Right lobe of liver (tissue), 4 donors: Measurements from ENCODE around the gene RNF182.

Source experiments
- POLR2A ChIP-seq: fragments of 450-650 bp; IDR thresholded peaks from one replicate; pipeline ENCODE4 v1.6.1; 2017; ENCODE audit warnings: antibody characterized with exemption, mild to moderate bottlenecking
- TF ChIP-seq, protein P1 (sequence below), 4 donors: fragments of 200-600 bp in 3 of 4; fragments of 450-650 bp in 1 of 4; IDR thresholded peaks; one replicate each; pipeline versions ENCODE4 v1.5.1 to v1.8.0; 2016 to 2022; ENCODE audit warnings: antibody characterized with exemption in 4 of 4, mild to moderate bottlenecking in 2 of 4
- donor health status: DM: no; HTN: no; CAD: no.
- donor health status: DM: no; HTN: no; CAD: no.
- donor health status: DM: no; HTN: yes; CAD: no.

DNA sequence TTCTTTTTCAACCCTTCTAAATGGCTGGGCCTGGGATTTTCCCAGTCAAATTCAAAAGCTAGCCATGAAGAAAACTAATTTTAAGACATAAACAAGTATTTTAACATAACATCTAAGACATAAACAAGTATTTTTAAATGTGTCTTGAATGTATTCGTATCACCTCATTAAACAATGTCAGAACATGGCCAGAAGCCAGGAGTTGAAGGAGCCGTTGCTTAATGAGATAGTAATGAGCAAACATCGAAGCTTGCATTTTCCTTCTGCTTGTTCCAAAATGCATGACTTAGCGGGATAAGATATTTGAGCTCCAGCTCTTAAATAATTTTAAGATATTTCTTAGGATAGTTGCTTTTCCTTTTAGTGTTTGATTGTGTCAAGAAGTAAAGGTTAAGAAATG lies 4.2 kb upstream of the RNF182 start:
- TF ChIP-seq, protein P1, sequence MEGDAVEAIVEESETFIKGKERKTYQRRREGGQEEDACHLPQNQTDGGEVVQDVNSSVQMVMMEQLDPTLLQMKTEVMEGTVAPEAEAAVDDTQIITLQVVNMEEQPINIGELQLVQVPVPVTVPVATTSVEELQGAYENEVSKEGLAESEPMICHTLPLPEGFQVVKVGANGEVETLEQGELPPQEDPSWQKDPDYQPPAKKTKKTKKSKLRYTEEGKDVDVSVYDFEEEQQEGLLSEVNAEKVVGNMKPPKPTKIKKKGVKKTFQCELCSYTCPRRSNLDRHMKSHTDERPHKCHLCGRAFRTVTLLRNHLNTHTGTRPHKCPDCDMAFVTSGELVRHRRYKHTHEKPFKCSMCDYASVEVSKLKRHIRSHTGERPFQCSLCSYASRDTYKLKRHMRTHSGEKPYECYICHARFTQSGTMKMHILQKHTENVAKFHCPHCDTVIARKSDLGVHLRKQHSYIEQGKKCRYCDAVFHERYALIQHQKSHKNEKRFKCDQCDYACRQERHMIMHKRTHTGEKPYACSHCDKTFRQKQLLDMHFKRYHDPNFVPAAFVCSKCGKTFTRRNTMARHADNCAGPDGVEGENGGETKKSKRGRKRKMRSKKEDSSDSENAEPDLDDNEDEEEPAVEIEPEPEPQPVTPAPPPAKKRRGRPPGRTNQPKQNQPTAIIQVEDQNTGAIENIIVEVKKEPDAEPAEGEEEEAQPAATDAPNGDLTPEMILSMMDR (IDR thresholded peaks at IDR 0.05) = no peak
- TF ChIP-seq POLR2A = no peak
